Jurkat, Clone E6-1 (cell line): ENCODE data around the gene BRF1.

ENCODE experiments used
- DNase-seq: peaks from one replicate; pipeline ENCODE4 v3.0.0-alpha.2; 2011; ENCODE audit warnings: low read depth, low spot score
- H3K4me3 ChIP-seq: 2 replicates; pipeline ENCODE4 v1.5.1; 2011; ENCODE audit warnings: mild to moderate bottlenecking, low read length, control low read depth, moderate library complexity

The BRF1 gene

DNA sequence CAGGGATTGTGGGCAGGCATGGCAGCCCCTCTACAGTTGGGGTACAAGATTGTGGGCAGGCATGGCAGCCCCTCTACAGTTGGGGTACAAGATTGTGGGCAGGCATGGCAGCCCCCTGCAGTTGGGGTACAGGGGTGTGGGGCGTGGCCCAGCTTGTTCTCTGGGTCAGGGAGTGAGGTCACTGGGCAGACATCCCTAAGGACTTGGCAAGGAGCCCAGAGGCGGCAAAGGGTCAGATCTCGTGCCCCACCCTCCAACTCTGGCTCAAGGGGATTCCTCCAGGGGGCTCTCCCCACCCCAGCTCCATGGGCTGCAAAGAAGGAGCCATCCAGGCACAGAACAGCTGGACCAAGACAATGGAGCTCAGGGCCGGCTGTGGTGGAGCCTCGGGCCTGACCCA lies 93.9 kb downstream of the BRF1 start:
- H3K4me3 ChIP-seq: no peak overlapping the region
- DNase-seq: no peak

- no peak for DNase-seq
- H3K4me3 ChIP-seq: no peak overlapping the region
These were observed 95.1 kb downstream of the BRF1 start for GRCh38 chr14:105205673-105206208.

GRCh38 chr14:105204931-105205672 lies 95.7 kb downstream of the BRF1 start:
- no peak for DNase-seq
- no peak overlapping the region for H3K4me3 ChIP-seq

DNA sequence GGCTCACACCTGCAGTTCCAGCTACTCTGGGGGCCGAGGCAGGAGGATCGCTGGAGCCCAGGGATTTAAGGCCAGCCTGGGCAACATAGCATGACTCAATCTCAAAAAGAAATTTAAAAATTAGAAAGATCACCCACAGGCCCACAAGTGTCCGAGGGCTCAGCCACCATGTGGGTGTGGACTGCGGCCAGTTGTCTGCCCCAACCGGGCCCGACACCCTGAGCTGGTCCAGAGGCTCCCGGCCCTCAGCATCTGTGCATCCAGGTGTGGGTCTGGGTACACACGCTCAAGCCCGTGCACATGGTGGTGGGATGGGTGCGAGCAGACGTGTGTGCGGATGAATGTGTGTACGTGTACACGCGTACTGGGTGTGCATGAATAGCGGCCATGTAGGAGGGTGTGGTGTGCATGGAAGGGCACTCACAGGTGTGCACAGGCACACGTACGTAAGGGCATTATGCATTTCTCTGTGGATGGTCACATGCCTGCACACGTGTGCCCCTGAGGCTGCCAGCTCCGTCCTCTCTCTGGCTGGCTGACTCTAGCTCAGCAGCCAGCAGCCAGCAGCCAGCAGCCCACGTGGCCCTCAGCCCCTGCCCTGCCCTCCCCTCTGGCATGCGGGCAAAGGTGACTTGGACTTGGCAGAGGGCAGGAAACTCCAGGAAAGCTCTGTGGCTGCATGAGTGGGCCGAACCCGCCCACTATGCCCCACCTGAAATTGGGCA lies 96.4 kb downstream of the BRF1 start:
- no peak for DNase-seq
- no peak overlapping the region for H3K4me3 ChIP-seq

- no peak overlapping the region for H3K4me3 ChIP-seq
- no peak for DNase-seq
These were observed 97.1 kb downstream of the BRF1 start for GRCh38 chr14:105203701-105204100.

GRCh38 chr14:105203057-105203531 lies 97.7 kb downstream of the BRF1 start:
- no peak for DNase-seq
- no peak overlapping the region for H3K4me3 ChIP-seq

GRCh38 chr14:105201925-105202513 lies 98.8 kb downstream of the BRF1 start:
- no peak for DNase-seq
- no peak overlapping the region for H3K4me3 ChIP-seq

DNA sequence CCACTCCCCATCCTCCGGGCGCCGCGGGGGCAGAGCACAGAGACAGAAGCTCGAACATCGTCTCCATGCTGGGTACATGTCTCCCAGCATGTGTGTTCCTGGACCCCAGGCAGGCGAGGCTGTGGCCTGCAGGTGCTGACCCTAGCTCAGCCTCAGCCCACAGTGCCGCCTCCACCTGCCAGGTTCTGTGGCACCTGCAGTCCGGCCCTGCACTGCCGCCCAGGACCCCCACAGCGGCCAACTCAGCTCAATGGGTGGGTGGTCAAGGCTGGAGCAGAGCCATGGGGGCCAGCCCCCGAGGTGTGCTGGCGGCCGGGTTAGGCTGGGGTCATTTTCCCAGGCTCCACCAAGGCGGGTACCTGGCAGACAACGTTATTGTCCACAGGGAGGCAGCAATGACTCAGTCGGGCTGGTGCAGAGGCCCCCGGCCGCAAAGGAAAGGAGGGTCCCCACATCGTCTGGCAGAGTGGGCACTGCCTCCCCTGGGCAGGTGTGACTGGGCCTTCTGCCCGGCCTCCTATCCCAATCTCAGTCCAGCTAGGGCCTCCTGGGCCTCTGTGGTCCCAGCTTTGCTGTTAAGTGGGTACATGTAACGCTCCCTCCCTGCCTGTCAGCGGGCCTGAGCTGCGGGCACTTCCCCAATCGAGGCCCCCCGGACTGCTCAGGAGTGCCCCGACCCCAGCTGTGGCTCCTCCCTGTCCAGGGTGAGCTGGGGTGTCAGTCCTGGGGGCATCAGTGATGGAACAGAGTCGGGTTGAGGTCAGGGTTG lies 99.5 kb downstream of the BRF1 start:
- no peak overlapping the region for H3K4me3 ChIP-seq
- no peak for DNase-seq

- no peak overlapping the region for H3K4me3 ChIP-seq
These were observed 100.2 kb downstream of the BRF1 start for GRCh38 chr14:105200641-105201040.

DNA sequence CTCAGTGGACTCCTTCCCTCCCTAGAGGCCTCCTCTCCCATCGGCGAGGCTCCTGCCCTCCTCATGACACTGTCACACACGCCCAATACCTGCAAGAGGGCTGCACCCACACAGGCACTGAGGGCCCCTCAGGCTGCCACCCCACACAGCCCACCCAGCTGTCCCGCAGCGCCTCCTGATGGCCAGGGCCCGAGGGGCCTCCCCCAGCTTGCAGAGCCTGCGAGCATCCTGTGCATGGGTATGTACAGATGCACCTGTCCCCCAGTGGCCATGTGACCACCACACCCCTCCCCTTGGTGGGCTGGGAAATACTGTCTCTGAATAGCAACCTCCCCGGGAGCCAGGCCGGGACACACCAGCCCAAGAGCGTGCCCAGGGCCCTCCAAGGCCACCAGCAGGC lies 100.7 kb downstream of the BRF1 start:
- DNase-seq: no peak
- no peak overlapping the region for H3K4me3 ChIP-seq

More at GRCh38 chr14:105200641-105201040, 100.2 kb downstream of the BRF1 start:
- no peak for DNase-seq

DNA sequence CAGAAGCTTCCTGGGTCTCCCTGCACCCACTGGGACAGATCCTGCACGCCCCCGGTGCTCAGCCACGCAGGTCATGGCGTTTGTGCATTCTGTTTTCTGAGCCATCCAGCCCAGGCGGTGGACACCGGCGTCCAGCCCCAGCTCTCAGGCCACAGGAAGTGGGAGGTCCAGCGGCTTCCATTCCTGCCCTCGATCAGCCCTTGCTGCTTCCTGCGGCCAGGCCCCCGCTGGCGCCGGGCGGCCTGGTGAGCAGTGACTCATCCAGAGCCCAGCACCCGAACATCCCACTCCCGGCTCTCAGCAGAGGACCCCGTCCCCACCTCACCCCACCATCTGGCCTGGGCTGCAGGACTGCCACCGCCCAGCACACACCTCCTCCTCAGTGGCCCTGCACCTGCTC lies 101.7 kb downstream of the BRF1 start:
- H3K4me3 ChIP-seq: no peak overlapping the region
- DNase-seq: no peak

- DNase-seq: no peak
- no peak overlapping the region for H3K4me3 ChIP-seq
These were observed 102.2 kb downstream of the BRF1 start for GRCh38 chr14:105198588-105198987.

GRCh38 chr14:105197211-105197641 lies 103.6 kb downstream of the BRF1 start:
- DNase-seq: no peak
- H3K4me3 ChIP-seq: no peak overlapping the region

- DNase-seq: no peak
- H3K4me3 ChIP-seq: no peak overlapping the region
These were observed 104.4 kb downstream of the BRF1 start for GRCh38 chr14:105196265-105196960.

DNA sequence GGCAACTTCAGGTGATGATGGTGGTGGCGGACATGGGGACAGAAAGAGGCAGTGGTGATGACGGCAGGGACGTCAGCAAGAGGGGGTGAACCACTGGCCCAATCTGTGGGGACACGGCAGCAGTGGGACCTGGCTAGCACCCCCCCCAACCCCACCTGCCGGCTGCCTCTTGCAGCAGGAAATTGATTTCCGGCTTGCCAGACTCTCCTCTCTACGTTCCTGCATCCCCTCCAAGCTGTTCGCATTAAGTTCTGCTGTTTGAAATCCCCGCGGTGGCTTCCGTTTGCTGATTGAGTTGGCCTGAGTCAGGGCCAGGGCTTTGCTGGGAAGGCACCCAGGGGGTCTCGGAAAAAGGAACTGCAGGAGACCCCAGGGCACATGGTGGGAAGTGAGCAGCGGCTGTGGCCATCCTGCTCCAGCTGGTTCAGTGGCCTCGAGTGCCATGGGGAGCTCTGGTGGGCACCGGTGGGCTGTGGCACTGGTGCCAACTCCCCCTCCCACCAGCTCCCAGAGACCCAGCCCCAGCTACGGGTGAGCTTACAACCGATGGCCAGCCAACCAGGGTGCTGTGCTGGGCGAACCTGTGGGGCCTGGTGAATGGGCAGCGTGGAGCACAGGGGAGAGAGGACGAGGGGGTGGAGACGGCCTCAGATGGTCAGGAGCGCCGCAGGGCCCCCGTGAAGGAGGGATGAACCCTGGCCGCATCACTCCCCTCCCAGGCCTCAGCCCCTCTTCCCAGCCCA lies 105.1 kb downstream of the BRF1 start:
- no peak overlapping the region for H3K4me3 ChIP-seq
- peak; percentile 57 for DNase-seq

DNA sequence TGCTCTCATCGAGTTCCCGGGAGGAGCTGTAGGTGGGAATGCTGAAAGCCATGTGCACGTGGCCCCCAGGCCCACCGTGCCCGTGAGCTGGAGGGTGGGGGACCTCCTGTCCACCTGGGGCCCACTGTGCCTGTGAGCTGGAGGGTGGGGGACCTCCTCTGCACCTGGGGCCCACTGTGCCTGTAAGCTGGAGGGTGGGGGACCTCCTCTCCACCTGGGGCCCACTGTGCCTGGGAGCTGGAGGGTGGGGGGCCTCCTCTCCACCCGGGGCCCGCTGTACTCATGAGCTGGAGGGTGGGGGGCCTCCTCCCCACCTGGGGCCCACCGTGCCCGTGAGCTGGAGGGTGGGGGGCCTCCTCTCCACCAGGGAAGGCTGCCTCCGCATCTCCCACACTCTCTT lies 105.8 kb downstream of the BRF1 start:
- H3K4me3 ChIP-seq: no peak overlapping the region
- no peak for DNase-seq

DNA sequence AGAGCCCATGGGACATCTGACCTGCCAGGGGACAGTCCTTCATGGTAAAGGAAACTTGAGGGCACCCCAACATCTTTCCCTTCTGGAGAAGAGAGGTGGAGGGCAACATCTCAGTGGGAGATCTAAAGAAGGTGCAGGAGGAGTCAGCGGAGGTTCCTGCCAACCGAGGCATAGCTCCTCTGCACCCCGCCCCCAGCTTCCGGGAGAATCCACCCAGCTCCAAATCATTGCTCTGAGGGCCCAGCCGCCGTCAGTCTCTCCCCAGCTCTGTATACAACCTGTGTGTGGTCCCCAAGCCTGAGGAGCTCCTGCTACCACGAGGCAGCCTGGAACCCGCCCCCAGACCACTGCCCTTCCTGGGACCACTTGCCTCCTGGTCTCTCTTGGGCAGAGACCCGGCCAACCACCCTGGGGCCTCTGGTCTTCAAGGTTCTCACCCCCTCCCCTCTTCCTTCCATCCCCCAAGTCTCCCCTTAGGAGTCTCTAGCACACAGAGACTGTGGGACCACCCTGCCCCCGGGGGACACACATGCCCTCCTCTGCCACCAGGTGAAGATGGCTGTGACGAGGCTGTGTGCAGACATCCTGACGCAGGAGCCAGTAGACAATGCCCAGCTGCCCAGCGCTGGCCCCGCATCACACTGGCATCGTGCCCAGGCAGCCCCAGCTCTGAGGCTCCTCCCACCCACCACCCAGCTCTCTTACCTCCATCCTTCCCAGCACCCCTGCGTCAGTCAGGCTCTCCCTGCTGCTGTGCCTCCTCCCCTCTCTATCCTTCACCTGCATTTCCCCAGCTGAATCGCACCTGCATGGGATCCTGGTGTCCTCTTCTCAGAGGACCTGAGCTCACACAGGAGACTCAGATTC lies 106.7 kb downstream of the BRF1 start:
- DNase-seq: peak; percentile 50

More for the DNA sequence above, 106.7 kb downstream of the BRF1 start:
- no peak overlapping the region; the same call in none of the 2 replicates for H3K4me3 ChIP-seq
